ENCODE results near the gene KDELR1. TPM values are rescaled to one million over a fixed set of nuclear protein-coding genes. Genes with fewer than 3 reads are reported as not detected.

Gene KDELR1
- total and polyA plus RNA-seq, 2 of the 13 experiments (the other 11 are each of a cell fraction or from before 2014, with no cell fraction given), result 134 to 185 TPM

- TF ChIP-seq THAP9 (CRISPR knock-in tag; IDR thresholded peaks at IDR 0.05; ENCODE audit: borderline replicate concordance) (no peak; the same call in 1 of the 2 replicates), ZNF292 (CRISPR knock-in tag; IDR thresholded peaks at IDR 0.05; ENCODE audit: borderline replicate concordance, low read depth) (no peak), REL (CRISPR knock-in tag; conservative IDR thresholded peaks at IDR 0.05) (no peak), ZBTB8A (CRISPR knock-in tag; IDR thresholded peaks at IDR 0.05; ENCODE audit: borderline replicate concordance, low read depth) (no peak), ZNF574 (CRISPR knock-in tag; IDR thresholded peaks at IDR 0.05) (peak; percentile 59; the same call in 1 of the 2 replicates), ATF5 (CRISPR knock-in tag; IDR thresholded peaks at IDR 0.05; ENCODE audit: low read depth) (no peak), ARID4A (CRISPR knock-in tag; IDR thresholded peaks at IDR 0.05; ENCODE audit: borderline replicate concordance) (0 out of 2 replicates have a peak, but pooled peaks have one; percentile 52), ZNF879 (CRISPR knock-in tag; IDR thresholded peaks at IDR 0.05) (no peak), ZBTB43 (CRISPR knock-in tag; conservative IDR thresholded peaks at IDR 0.05) (no peak), HES4 (CRISPR knock-in tag; IDR thresholded peaks at IDR 0.05; ENCODE audit: borderline replicate concordance) (no peak), FOSL1 (CRISPR knock-in tag; IDR thresholded peaks at IDR 0.05; ENCODE audit: borderline replicate concordance) (no peak), MYC (CRISPR knock-in tag; IDR thresholded peaks at IDR 0.05; ENCODE audit: borderline replicate concordance) (no peak; the same call in 1 of the 2 replicates), ZBTB25 (CRISPR knock-in tag; IDR thresholded peaks at IDR 0.05) (no peak), ZNF564 (CRISPR knock-in tag; IDR thresholded peaks at IDR 0.05) (no peak)
These were observed 28.4 kb downstream of the KDELR1 start (continued) for GRCh38 chr19:48362716-48363499.

All from HepG2 (cell line).